CD4-positive, CD25-positive, alpha-beta regulatory T cell (primary cell): Measurements from ENCODE around the gene CSNK2A3. TPM values are rescaled to one million over a fixed set of nuclear protein-coding genes. Genes with fewer than 3 reads are reported as not detected.

Experiments used
- ATAC-seq, 2 donors: fragments of 150-1000 bp; cut with Tn5 transposase; one replicate each; pipeline ENCODE4 v1.10.0; 2021; ENCODE audit warnings: low read depth in 2 of 2, moderate number of reproducible peaks in 2 of 2, moderate library complexity in 1 of 2
- DNase-seq, 3 donors: peaks; one replicate each; pipeline versions ENCODE4 v3.0.0 to v3.0.0-alpha.2; 2012 to 2022; ENCODE audit warnings: mixed read lengths in 1 of 3
- H3K27ac ChIP-seq: one replicate; pipeline ENCODE4 v1.7.0; 2013; ENCODE audit warnings: mild to moderate bottlenecking, low read length; ENCODE audit not compliant: insufficient read depth, poor library complexity, severe bottlenecking
- H3K27me3 ChIP-seq: one replicate; pipeline ENCODE4 v1.7.0; 2013; ENCODE audit warnings: low read length; ENCODE audit not compliant: control insufficient read depth, insufficient read depth
- H3K36me3 ChIP-seq: one replicate; pipeline ENCODE4 v1.7.0; 2013; ENCODE audit warnings: mild to moderate bottlenecking, low read length, moderate library complexity; ENCODE audit not compliant: control insufficient read depth, insufficient read depth
- H3K4me1 ChIP-seq: 2 replicates; pipeline ENCODE4 v1.7.0; 2013; ENCODE audit warnings: mild to moderate bottlenecking, low read length; ENCODE audit not compliant: insufficient read depth, control insufficient read depth, poor library complexity, severe bottlenecking
- H3K4me3 ChIP-seq: one replicate; pipeline ENCODE4 v1.7.0; 2013; ENCODE audit warnings: low read depth, mild to moderate bottlenecking, low read length, moderate library complexity
- H3K9me3 ChIP-seq, 2 experiments: 1 replicate in 1 of 2; 2 replicates in 1 of 2; pipeline ENCODE4 v1.7.0; 2013; ENCODE audit warnings: low read length in 2 of 2, mild to moderate bottlenecking in 1 of 2, moderate library complexity in 1 of 2; ENCODE audit not compliant: control insufficient read depth in 2 of 2
- H3K27ac Mint-ChIP-seq, 3 donors: one replicate each; pipeline ENCODE4 v1.8.0; 2020 to 2022; ENCODE audit warnings: mild to moderate bottlenecking in 3 of 3, mixed read lengths in 3 of 3, moderate library complexity in 2 of 3
- H3K27me3 Mint-ChIP-seq: one replicate; pipeline ENCODE4 v1.8.0; 2022; ENCODE audit warnings: mild to moderate bottlenecking, mixed read lengths
- H3K36me3 Mint-ChIP-seq: one replicate; pipeline ENCODE4 v1.8.0; 2020; ENCODE audit warnings: mixed read lengths
- H3K4me1 Mint-ChIP-seq, 4 donors: one replicate each; pipeline ENCODE4 v1.8.0; 2020 to 2022; ENCODE audit warnings: mixed read lengths in 4 of 4, mild to moderate bottlenecking in 1 of 4
- H3K4me3 Mint-ChIP-seq, 4 donors: one replicate each; pipeline ENCODE4 v1.8.0; 2020 to 2022; ENCODE audit warnings: mild to moderate bottlenecking in 4 of 4, mixed read lengths in 4 of 4, moderate library complexity in 3 of 4
- H3K9me3 Mint-ChIP-seq, 7 donors: one replicate each; pipeline ENCODE4 v1.8.0; 2020 to 2022; ENCODE audit warnings: mixed read lengths in 7 of 7, mild to moderate bottlenecking in 3 of 7, moderate library complexity in 2 of 7
- polyA plus RNA-seq, 4 donors: library from polyadenylated mRNA; unstranded; fragments of 300-500 nt; fragmentation: Illumina TruSeq; gene quantifications; one replicate each; pipeline ENCODE4 v1.2.3, GENCODE V29; 2021
- total RNA-seq: library from RNA; stranded (reverse); gene quantifications from one replicate; pipeline ENCODE4 v1.2.3, GENCODE V29; 2022

Gene CSNK2A3
- total and polyA plus RNA-seq, 5 donors from 2014 or later: 1.2 to 1.6 (median 1.3) TPM; not detected in 1

GRCh38 chr11:11332141-11332710, 20.8 kb downstream of the CSNK2A3 start:
- no peaks in the 10 kb centered on the region for H3K4me1 Mint-ChIP-seq
- no peak overlapping the region for H3K4me3 ChIP-seq
- H3K27me3 Mint-ChIP-seq: peaks cover 14% of the 10 kb centered on the region
- H3K9me3 Mint-ChIP-seq: peaks cover 0 to 2% (median 0%) of the 10 kb centered on the region in 7 donors
- no peaks in the 10 kb centered on the region for H3K4me1 ChIP-seq
- no peak overlapping the region for H3K27ac ChIP-seq
- H3K36me3 ChIP-seq: no peaks in the 10 kb centered on the region
- H3K36me3 Mint-ChIP-seq: no peaks in the 10 kb centered on the region
- DNase-seq (no peak), ATAC-seq (no peak)
- H3K27ac Mint-ChIP-seq: no peak overlapping the region
- no peaks in the 10 kb centered on the region for H3K9me3 ChIP-seq
- H3K27me3 ChIP-seq: no peaks in the 10 kb centered on the region
- no peak overlapping the region for H3K4me3 Mint-ChIP-seq

- H3K36me3 ChIP-seq: no peaks in the 10 kb centered on the region
- no peak for DNase-seq
- no peaks in the 10 kb centered on the region for H3K27me3 ChIP-seq
- H3K27ac ChIP-seq: no peak overlapping the region
- no peak overlapping the region for H3K27ac Mint-ChIP-seq
- H3K27me3 Mint-ChIP-seq: peaks cover 6% of the 10 kb centered on the region
- H3K4me3 Mint-ChIP-seq: no peak overlapping the region
- H3K4me1 Mint-ChIP-seq: no peaks in the 10 kb centered on the region
- no peaks in the 10 kb centered on the region for H3K9me3 ChIP-seq
- no peak for ATAC-seq
- no peaks in the 10 kb centered on the region for H3K9me3 Mint-ChIP-seq
- H3K36me3 Mint-ChIP-seq: no peaks in the 10 kb centered on the region
- no peak overlapping the region for H3K4me3 ChIP-seq
- no peaks in the 10 kb centered on the region for H3K4me1 ChIP-seq
These were observed 23.8 kb downstream of the CSNK2A3 start for GRCh38 chr11:11329062-11329806.

- H3K27me3 Mint-ChIP-seq: peaks cover under 1% of the 10 kb centered on the region
- H3K4me3 ChIP-seq: no peak overlapping the region
- no peaks in the 10 kb centered on the region for H3K4me1 ChIP-seq
- H3K27me3 ChIP-seq: no peaks in the 10 kb centered on the region
- peaks cover 0 to 6% (median 2%) of the 10 kb centered on the region in 7 donors for H3K9me3 Mint-ChIP-seq
- H3K4me1 Mint-ChIP-seq: no peaks in the 10 kb centered on the region
- no peak overlapping the region for H3K27ac Mint-ChIP-seq
- ATAC-seq (no peak), DNase-seq (no peak)
- no peaks in the 10 kb centered on the region for H3K36me3 ChIP-seq
- H3K9me3 ChIP-seq: no peaks in the 10 kb centered on the region
- H3K27ac ChIP-seq: no peak overlapping the region
- no peaks in the 10 kb centered on the region for H3K36me3 Mint-ChIP-seq
- H3K4me3 Mint-ChIP-seq: no peak overlapping the region
These were observed 29.0 kb downstream of the CSNK2A3 start for GRCh38 chr11:11324090-11324489.

- no peaks in the 10 kb centered on the region for H3K27me3 Mint-ChIP-seq
- no peak overlapping the region for H3K27ac Mint-ChIP-seq
- no peak for DNase-seq
These were observed 30.9 kb downstream of the CSNK2A3 start for GRCh38 chr11:11322101-11322500.

GRCh38 chr11:11320825-11321224, 32.2 kb downstream of the CSNK2A3 start:
- no peak overlapping the region for H3K4me3 Mint-ChIP-seq
- DNase-seq (no peak), ATAC-seq (no peak)
- no peak overlapping the region for H3K27ac Mint-ChIP-seq
- Histone ChIP-seq H3K27me3 (no peaks in the 10 kb centered on the region), H3K27ac (no peak overlapping the region), H3K9me3 (no peaks in the 10 kb centered on the region), H3K4me3 (no peak overlapping the region), H3K36me3 (no peaks in the 10 kb centered on the region), H3K4me1 (no peaks in the 10 kb centered on the region)
- H3K4me1 Mint-ChIP-seq: no peaks in the 10 kb centered on the region
- peaks cover 0 to 6% (median 2%) of the 10 kb centered on the region in 7 donors for H3K9me3 Mint-ChIP-seq
- H3K27me3 Mint-ChIP-seq: no peaks in the 10 kb centered on the region
- H3K36me3 Mint-ChIP-seq: no peaks in the 10 kb centered on the region

More at GRCh38 chr11:11322101-11322500, 30.9 kb downstream of the CSNK2A3 start:
- no peak for ATAC-seq
- H3K27me3 ChIP-seq: no peaks in the 10 kb centered on the region
- Mint-ChIP-seq H3K4me3 (no peak overlapping the region), H3K4me1 (no peaks in the 10 kb centered on the region), H3K9me3 (peaks cover 0 to 6% (median 2%) of the 10 kb centered on the region in 7 donors), H3K36me3 (no peaks in the 10 kb centered on the region)
- no peak overlapping the region for H3K4me3 ChIP-seq
- no peaks in the 10 kb centered on the region for H3K36me3 ChIP-seq
- no peaks in the 10 kb centered on the region for H3K9me3 ChIP-seq
- no peak overlapping the region for H3K27ac ChIP-seq
- no peaks in the 10 kb centered on the region for H3K4me1 ChIP-seq

- Mint-ChIP-seq H3K9me3 (peaks cover 0 to 6% (median 2%) of the 10 kb centered on the region in 7 donors), H3K4me3 (no peak overlapping the region), H3K27ac (no peak overlapping the region), H3K4me1 (no peaks in the 10 kb centered on the region), H3K27me3 (no peaks in the 10 kb centered on the region), H3K36me3 (no peaks in the 10 kb centered on the region)
- DNase-seq (no peak), ATAC-seq (no peak)
- no peaks in the 10 kb centered on the region for H3K4me1 ChIP-seq
- H3K4me3 ChIP-seq: no peak overlapping the region
- no peaks in the 10 kb centered on the region for H3K36me3 ChIP-seq
- no peak overlapping the region for H3K27ac ChIP-seq
- no peaks in the 10 kb centered on the region for H3K27me3 ChIP-seq
- H3K9me3 ChIP-seq: no peaks in the 10 kb centered on the region
These were observed 34.1 kb downstream of the CSNK2A3 start for GRCh38 chr11:11318961-11319360.

- Histone ChIP-seq H3K27ac (no peak overlapping the region), H3K27me3 (no peaks in the 10 kb centered on the region), H3K9me3 (no peaks in the 10 kb centered on the region), H3K4me1 (no peaks in the 10 kb centered on the region), H3K4me3 (no peak overlapping the region), H3K36me3 (no peaks in the 10 kb centered on the region)
- Mint-ChIP-seq H3K9me3 (peaks cover 0 to 4% (median 0%) of the 10 kb centered on the region in 7 donors), H3K36me3 (no peaks in the 10 kb centered on the region), H3K4me3 (no peak overlapping the region), H3K27me3 (no peaks in the 10 kb centered on the region), H3K4me1 (no peaks in the 10 kb centered on the region), H3K27ac (no peak overlapping the region)
- DNase-seq (no peak), ATAC-seq (no peak)
These were observed 34.6 kb downstream of the CSNK2A3 start for GRCh38 chr11:11318461-11318860.
